Stimulated activated naive CD4-positive, alpha-beta T cell treated with Interleukin-2 at 50 U/mL for 16 hours (primary cell): ENCODE measurements around the gene RUNDC1.
A peak's percentile ranks its signal among the peaks of the same experiment; 100 is the strongest.
"Not testable (repeated sequence)": the region's sequence is repeated elsewhere in the genome, so short reads cannot be mapped to it uniquely, and the experiment has no call there.

Experiments used
- DNase-seq: peaks from one replicate; lab custom pipeline; 2025; lab: John Stamatoyannopoulos, UW

The RUNDC1 gene

GRCh38 chr17:42980274-42980765 lies at the start of gene RUNDC1:
Gene RUNDC1, plus strand, starts transcription at chr17:42980565. Its CDS starts 12 bp downstream, at chr17:42980577.
- peak; percentile 88 for DNase-seq

DNA sequence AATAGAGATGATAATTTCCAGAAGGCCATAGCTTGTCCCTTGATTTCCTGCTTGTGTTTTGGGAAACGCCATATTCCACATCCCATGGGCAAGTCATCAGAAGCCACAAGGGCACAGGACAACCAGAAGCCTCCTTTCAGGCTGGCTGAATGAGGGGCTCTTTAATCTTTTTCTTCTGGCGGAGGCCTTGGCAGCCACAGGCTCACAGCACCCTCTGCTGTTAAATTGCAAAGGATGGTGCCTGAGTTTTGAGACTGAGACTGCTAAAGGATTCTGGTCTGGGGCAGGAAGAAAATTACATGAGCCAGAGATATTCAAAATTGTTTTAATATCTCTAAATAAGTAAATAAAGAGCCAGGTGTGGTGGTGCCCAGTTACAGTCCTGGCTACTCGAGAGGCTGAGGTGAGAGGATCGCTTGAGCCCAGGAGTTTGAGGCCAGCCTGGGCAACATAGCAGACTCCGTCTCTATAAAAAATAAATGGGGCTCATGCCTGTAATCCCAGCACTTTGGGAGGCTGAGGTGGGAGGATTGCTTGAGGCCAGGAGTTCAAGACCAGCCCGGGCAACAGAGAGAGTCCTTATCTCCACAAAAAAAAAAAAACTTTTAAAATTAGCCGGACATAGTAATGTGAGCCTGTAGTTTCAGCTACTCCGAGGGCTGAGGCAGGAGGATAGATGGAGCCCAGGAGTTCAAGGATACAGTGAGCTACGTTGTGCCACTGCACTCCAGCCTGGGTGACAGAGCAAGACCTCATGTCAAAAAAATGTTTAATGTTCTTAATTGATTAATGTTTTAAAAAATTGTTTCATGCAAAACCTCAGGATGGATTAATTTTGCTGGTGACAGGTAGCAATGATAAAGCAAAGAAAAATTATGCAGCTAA lies 42.4 kb upstream of the RUNDC1 start:
- DNase-seq: no peak

DNA sequence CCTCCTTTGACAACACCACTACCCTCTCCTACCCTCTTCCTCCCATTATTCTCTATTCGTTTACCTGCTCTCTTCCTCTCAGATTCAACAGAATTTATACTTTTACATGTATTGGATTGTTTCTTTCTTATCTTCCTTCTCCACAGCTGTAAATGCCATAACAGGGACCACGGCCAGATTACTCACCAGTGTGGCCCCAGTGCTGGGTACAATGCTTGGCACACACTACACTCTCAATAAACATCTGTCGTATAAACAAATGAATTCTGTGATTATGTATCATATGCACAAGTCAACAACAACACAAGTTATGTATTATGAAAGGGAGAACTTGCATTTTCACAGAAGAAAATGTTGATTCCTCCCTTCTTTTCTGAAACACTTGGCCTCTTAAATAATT lies 36.2 kb upstream of the RUNDC1 start:
- no peak for DNase-seq

GRCh38 chr17:42946812-42947211 lies 33.6 kb upstream of the RUNDC1 start:
- no peak for DNase-seq

GRCh38 chr17:42950044-42950783 lies 30.2 kb upstream of the RUNDC1 start:
- DNase-seq: no peak

- no peak for DNase-seq
These were observed 26.7 kb upstream of the RUNDC1 start for GRCh38 chr17:42953669-42954068.

DNA sequence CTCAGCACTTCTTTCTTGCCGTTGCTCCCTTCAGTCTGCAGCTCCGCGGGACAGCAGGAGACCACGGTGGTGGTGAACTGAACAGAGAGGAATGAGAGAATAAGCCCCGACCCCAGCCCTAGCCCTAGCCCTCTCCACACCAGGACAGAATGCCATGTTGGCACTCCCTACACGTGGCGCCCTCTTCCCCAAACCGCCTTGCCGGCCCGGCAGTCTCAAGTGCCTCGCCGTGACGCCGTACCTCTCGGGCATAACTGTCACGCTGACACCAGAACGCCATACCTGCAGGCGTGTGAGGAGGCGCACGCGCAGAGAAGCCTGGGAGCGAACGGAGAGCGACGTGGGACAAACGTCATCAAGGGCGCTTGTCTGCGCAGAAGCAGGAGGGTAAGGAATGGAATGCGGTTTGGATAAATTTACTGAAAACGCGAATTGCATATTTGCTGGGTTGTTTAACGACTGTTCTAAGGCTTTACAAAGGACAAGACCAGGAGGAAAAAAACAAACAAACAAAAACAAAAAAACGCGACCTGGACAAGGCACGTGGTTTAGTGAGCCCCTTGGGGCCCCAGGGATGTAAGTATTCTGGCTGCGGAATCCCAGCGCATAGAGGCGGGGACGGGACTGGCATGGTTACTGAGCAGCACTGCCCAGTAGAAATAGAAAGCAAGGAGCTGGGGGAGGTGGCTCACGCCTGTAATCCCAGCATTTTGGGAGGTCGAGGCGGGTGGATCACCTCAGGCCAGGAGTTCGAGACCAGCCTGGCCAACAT lies 16.0 kb upstream of the RUNDC1 start, which contains the start of gene AARSD1:
Gene AARSD1, minus strand, starts transcription at position 294 of the 772 bp plus-strand sequence. Its CDS starts 14 bp downstream, at position 280.
- peak; percentile 90 for DNase-seq

DNA sequence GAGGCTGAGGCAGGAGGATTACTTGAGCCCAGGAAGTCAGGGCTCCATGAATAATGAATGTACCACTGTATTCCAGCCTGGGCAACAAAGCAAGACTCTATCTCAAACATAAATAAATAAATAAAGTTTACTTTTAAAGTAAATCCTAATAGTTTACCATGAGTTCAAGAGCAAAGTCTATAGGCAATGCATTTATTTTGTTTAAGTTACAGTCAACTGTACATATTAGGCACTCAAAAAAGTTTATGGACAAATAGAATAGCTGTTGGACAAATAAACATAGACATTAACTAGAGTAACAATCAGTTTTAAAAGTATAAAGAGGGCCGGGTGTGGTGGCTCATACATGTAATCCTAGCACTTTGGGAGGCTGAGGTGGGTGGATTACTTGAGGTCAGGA lies 12.4 kb upstream of the RUNDC1 start:
- no peak for DNase-seq

GRCh38 chr17:42969001-42969581 lies 11.3 kb upstream of the RUNDC1 start:
- no peak for DNase-seq

GRCh38 chr17:42971589-42971988 lies 8.8 kb upstream of the RUNDC1 start:
- DNase-seq: no peak

- not testable (repeated sequence) for DNase-seq
These were observed 7.0 kb upstream of the RUNDC1 start for GRCh38 chr17:42973323-42973722.

DNA sequence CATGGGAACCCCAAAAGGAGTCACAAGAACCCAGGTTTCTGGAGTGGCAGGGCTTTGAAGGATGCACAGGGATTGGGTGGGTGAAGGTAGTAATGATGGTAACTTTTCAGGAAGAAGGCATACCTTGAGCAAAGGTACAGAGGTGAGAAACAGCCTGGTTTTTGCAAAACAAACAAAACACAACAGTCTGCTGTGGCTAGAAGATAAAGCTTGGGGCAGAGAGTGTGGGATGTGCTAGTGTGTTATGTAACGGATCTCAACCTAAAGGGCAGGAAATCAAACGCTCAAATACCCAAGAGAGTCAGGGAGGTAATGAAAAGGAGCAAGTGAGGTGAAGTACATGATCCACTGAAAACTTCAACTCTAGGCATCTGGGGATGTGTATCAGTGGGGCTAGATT lies 5.1 kb upstream of the RUNDC1 start:
- DNase-seq: no peak

DNA sequence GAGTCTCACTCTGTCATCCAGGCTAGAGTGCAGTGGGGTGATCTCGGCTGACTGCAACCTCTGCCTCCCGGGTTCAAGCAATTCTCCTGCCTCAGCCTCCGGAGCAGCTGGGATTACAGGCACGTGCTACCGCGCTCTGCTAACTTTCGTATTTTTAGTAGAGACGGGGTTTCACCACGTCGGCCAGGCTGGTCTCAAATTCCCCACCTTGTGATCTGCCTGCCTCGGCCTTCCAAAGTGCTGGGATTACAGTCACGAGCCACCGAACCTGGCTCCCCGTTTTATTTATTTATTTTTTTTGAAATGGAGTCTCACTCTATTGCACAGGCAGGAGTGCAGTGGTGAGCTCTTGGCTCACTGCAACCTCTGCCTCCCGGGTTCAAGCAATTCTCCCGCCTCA lies 4.7 kb upstream of the RUNDC1 start:
- not testable (repeated sequence) for DNase-seq

DNA sequence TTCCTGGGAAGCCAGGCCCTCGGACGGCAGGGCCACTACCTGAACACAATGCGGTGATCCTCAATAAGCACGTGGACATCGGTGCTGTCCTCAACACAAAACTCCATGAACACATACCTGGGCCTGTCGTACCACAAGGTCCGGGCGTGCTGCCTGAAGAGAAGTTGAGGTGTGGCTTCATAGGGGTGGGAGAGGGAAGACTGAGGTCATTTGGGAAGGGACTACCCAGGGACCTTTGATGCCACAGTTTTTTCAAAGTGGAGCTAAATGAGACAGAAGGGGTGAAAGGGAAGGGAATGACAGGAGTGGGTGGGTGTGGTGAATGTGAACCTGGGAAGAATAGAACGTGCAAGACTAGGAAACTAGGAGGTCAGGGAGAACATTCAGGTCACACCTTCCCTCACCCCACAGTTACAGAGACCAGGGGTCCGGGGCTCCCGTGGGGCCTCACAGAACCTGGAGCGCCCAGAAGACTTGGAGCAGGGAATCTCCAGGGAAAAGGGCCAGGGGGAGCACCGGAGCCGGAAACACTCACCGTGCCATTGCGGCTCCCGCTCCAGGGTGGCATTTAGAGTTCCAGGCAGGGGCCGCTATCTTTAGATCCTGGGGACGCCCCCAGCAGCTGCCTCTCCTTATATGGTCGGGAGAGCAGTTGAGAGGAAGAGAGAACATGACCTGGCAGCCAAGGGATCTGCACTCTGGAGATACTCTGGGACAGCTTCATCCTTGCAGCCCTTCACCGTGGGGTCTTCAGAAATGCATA lies 673 bp upstream of the RUNDC1 start, which contains the start of gene PTGES3L:
Gene PTGES3L, minus strand, starts transcription at position 570 of the 763 bp plus-strand sequence. Its CDS starts 27 bp downstream, at position 543.
- DNase-seq: no peak

GRCh38 chr17:42980766-42981397 lies 517 bp downstream of the RUNDC1 start:
- peak; percentile 65 for DNase-seq

- no peak for DNase-seq
These were observed 1.9 kb downstream of the RUNDC1 start for GRCh38 chr17:42982266-42982665.

DNA sequence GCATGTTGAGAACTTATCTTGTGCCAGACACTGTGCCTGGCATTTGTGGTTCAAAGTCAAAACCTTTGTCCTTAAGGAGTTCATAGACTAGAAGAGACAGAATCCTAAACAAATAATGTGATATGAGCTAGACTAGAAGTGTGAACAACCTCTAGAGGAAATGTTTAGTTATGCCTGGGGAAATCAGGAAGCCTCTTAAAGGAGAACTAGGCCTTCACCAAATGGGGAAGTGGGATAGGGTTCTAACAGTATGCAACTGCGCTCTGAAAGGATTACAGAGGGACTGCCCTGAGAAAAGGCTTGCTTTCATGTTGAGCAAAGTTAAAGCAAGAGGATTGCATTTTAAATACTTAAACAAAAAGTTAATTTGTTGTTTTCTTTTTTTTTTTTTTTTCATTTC lies 4.9 kb downstream of the RUNDC1 start:
- no peak for DNase-seq

DNA sequence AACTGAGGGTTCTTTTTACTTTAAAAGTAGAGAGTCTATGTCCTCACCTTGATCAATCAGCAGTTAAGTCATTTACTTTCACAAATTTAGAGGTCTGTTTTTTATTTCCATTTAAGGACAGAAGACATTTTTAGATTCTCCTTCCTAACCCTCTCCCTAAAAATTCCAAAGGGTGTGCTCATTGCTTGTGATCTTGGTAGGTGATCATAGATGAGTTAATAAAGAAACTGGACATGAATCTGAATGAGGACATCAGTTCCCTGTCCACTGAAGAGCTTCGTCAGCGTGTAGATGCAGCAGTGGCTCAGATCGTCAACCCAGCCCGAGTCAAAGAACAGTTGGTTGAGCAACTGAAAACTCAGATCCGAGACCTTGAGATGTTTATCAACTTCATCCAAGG lies 8.8 kb downstream of the RUNDC1 start:
- DNase-seq: no peak

- DNase-seq: no peak
These were observed 9.6 kb downstream of the RUNDC1 start for GRCh38 chr17:42989726-42990652.
